ENCODE measurements around the gene PRAME.

DNA sequence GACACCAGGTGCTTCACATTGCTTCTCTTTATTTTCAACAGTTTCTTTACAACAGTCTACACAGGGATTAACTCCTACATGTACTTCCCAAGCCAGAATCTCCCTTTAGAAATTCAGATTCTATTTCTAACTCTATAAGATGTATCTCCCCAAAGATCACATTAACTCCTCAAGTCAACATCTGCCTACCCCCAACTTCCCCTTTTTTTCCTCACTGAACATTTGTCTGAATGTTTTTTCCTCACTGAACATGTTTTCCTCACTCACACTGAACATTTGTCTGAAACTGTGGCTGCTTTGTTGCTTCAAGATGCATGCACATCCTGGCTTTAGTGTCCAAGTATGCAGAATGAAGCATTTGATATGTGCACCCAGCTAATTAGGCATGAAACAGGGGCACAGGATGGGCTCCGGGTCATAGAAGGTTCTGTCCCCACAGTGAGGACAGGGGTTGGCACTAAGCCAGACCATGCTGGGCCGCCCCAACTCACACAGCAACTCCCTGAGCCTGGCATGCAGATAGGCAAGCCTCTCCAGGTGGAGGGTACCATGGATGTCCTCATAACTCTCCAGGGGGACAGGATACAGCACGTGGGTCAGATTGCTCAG, 11.3 kb downstream of the PRAME start:
- TF ChIP-seq, protein P1, sequence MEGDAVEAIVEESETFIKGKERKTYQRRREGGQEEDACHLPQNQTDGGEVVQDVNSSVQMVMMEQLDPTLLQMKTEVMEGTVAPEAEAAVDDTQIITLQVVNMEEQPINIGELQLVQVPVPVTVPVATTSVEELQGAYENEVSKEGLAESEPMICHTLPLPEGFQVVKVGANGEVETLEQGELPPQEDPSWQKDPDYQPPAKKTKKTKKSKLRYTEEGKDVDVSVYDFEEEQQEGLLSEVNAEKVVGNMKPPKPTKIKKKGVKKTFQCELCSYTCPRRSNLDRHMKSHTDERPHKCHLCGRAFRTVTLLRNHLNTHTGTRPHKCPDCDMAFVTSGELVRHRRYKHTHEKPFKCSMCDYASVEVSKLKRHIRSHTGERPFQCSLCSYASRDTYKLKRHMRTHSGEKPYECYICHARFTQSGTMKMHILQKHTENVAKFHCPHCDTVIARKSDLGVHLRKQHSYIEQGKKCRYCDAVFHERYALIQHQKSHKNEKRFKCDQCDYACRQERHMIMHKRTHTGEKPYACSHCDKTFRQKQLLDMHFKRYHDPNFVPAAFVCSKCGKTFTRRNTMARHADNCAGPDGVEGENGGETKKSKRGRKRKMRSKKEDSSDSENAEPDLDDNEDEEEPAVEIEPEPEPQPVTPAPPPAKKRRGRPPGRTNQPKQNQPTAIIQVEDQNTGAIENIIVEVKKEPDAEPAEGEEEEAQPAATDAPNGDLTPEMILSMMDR (IDR thresholded peaks at IDR 0.05; ENCODE audit: insufficient read depth, low read depth, low read length), result no peak
- no peak for TF ChIP-seq EZH2 (IDR thresholded peaks at IDR 0.05; ENCODE audit: insufficient read depth, low read length)

All from astrocyte (in vitro differentiated cells and primary cell).